Endodermal cell (in vitro differentiated cells): ENCODE data around the gene MOV10L1. TPM values are rescaled to one million over a fixed set of nuclear protein-coding genes. Genes with fewer than 3 reads are reported as not detected.

Source experiments
- DNase-seq: peaks from one replicate; pipeline ENCODE4 v3.0.0-alpha.2; 2017
- H3K27ac ChIP-seq: 2 replicates; pipeline ENCODE4 v1.5.1; 2013; ENCODE audit warnings: mild to moderate bottlenecking, low read depth, low read length, moderate library complexity
- H3K27me3 ChIP-seq: 2 replicates; pipeline ENCODE4 v1.6.1; 2013; ENCODE audit warnings: mild to moderate bottlenecking, low read length, moderate library complexity; ENCODE audit not compliant: insufficient read depth, control insufficient read depth, poor library complexity, severe bottlenecking
- H3K36me3 ChIP-seq: 2 replicates; pipeline ENCODE4 v1.7.0; 2013; ENCODE audit warnings: mild to moderate bottlenecking, low read length, moderate library complexity; ENCODE audit not compliant: control insufficient read depth, insufficient read depth
- H3K4me1 ChIP-seq: one replicate; pipeline ENCODE4 v1.7.0; 2013; ENCODE audit warnings: low read length; ENCODE audit not compliant: control insufficient read depth, insufficient read depth
- H3K4me3 ChIP-seq: 2 replicates; pipeline ENCODE4 v1.5.1; 2013; ENCODE audit warnings: mild to moderate bottlenecking, low read length, moderate library complexity
- H3K9ac ChIP-seq: 2 replicates; pipeline ENCODE4 v1.6.1; 2013; ENCODE audit warnings: mild to moderate bottlenecking, low read length, moderate library complexity; ENCODE audit not compliant: poor library complexity, severe bottlenecking; ENCODE audit errors: extremely low read depth
- H3K9me3 ChIP-seq: 2 replicates; pipeline ENCODE4 v1.6.1; 2013; ENCODE audit warnings: mild to moderate bottlenecking, low read length, moderate library complexity; ENCODE audit not compliant: control insufficient read depth
- H3K27ac Mint-ChIP-seq: 2 replicates; pipeline ENCODE4 v1.8.0; 2020; ENCODE audit warnings: mixed read lengths
- H3K27me3 Mint-ChIP-seq: 2 replicates; pipeline ENCODE4 v1.8.0; 2021; ENCODE audit warnings: mild to moderate bottlenecking, mixed read lengths; ENCODE audit not compliant: insufficient read depth
- H3K36me3 Mint-ChIP-seq: 2 replicates; pipeline ENCODE4 v1.8.0; 2020; ENCODE audit warnings: low read depth, mixed read lengths
- H3K4me1 Mint-ChIP-seq: 2 replicates; pipeline ENCODE4 v1.8.0; 2020; ENCODE audit warnings: mixed read lengths
- H3K4me3 Mint-ChIP-seq: 2 replicates; pipeline ENCODE4 v1.8.0; 2020; ENCODE audit warnings: mild to moderate bottlenecking, moderate library complexity, mixed read lengths
- H3K9me3 Mint-ChIP-seq: 2 replicates; pipeline ENCODE4 v1.8.0; 2020; ENCODE audit warnings: mild to moderate bottlenecking, mixed read lengths
- CTCF ChIP-seq: fragments of 200-600 bp; sonication (generic); conservative IDR thresholded peaks from 2 replicates; pipeline ENCODE4 v1.5.0; 2021; ENCODE audit warnings: antibody characterized with exemption, mild to moderate bottlenecking
- WGBS, 2 experiments: methylation state at CpG; one replicate each; pipeline versions ENCODE4 v1.1.5 to v1.1.7; 2013; ENCODE audit warnings: missing lambda C conversion rate in 2 of 2, mixed read lengths in 1 of 2; ENCODE audit not compliant: insufficient coverage in 1 of 2, insufficient read length in 1 of 2; 5-methylcytosine and 5-hydroxymethylcytosine counted together
- total RNA-seq, 2 donors: library from RNA; stranded (reverse); fragmentation: NEBNext Ultra II Directional in 1 of 2; extraction: Animal tissue kit (Norgen Biotek cat#: 25700) in 1 of 2; gene quantifications; 2 replicates in 1 of 2; 3 replicates in 1 of 2; pipeline ENCODE4 v1.2.1, GENCODE V29; 2021

Gene MOV10L1
- total RNA-seq, 2 donors from 2014 or later: 0.31 TPM; not detected in 1

GRCh38 chr22:50193621-50194020 is 103.8 kb downstream of the MOV10L1 start:
- TF ChIP-seq CTCF: no peak
- Histone ChIP-seq H3K4me3 (no peak overlapping the region), H3K4me1 (no peaks in the 10 kb centered on the region), H3K9ac (no peak overlapping the region), H3K9me3 (no peaks in the 10 kb centered on the region), H3K27ac (no peak overlapping the region), H3K36me3 (peaks cover 10% of the 10 kb centered on the region), H3K27me3 (no peaks in the 10 kb centered on the region)
- Mint-ChIP-seq H3K4me3 (no peak overlapping the region), H3K27ac (no peak overlapping the region), H3K27me3 (no peaks in the 10 kb centered on the region), H3K9me3 (no peaks in the 10 kb centered on the region), H3K4me1 (no peaks in the 10 kb centered on the region), H3K36me3 (peaks cover 5% of the 10 kb centered on the region)
- no peak for DNase-seq
- 95 to 100% methylated on average over 3 to 6 of the region's 8 CpGs for WGBS, 2 experiments

DNA sequence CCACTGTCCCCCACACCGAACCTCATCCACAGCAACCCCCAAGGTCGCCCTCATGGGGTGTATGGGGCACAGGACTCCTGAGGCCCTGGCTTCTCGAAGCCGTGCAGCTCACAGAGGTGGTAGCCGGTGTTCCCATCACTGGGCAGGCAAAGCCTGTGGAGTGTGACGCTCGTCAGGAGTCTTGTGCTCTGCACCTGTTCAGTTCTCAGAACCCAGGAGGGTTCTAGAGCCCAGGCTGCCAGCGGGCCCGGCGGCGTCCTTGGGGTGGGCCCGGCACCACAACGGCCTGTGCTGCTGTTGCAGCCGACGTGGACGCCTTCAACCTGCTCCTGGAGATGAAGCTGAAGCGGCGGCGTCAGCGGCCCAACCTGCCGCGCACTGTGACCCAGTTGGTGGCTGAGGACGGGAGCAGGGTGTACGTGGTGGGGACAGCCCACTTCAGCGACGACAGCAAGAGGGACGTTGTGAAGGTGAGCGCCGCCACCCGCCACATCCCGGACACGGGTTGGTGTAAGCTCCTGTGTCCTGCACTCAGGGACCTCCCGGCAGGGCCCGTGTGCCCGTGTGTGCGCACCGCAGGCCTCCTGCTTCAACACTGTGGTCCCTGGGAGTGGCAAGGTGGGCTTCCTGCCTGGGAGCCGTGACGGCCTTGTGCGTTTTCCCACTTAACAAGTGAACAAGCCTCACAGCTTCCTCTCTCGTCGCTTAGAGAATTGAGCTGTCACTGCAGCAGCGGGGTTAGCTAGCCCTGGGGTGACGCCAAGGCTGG is 104.4 kb downstream of the MOV10L1 start:
- Histone ChIP-seq H3K9me3 (no peaks in the 10 kb centered on the region), H3K27ac (no peak overlapping the region), H3K36me3 (peaks cover 9% of the 10 kb centered on the region), H3K4me1 (peaks cover under 1% of the 10 kb centered on the region), H3K9ac (no peak overlapping the region), H3K4me3 (no peak overlapping the region), H3K27me3 (no peaks in the 10 kb centered on the region)
- Mint-ChIP-seq H3K27me3 (no peaks in the 10 kb centered on the region), H3K36me3 (peaks cover 5% of the 10 kb centered on the region), H3K9me3 (no peaks in the 10 kb centered on the region), H3K4me3 (no peak overlapping the region), H3K4me1 (no peaks in the 10 kb centered on the region), H3K27ac (no peak overlapping the region)
- TF ChIP-seq CTCF: no peak
- no peak for DNase-seq
- 97% methylated on average over 34 to 44 of the region's 44 CpGs for WGBS, 2 experiments

DNA sequence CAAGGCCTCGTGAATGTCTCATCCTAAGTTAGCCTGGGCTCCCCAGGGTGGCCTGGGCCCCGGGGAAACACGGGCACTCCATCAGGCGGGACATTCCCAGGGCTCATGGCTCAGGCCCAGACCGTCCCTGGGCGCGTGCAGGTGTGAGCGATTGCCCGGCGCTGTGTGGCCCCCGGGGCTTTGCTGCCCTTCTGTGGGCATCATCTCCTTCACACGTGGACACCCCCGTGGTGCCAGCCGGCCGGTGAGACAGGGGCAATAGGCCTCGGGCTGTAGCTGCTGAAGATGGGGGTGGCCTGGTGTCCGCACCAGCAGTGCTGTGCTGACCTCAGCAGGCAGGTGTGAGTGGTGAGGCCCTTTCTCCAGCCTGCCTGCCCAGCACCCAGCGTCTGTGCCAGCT is 106.5 kb downstream of the MOV10L1 start:
- Mint-ChIP-seq H3K27me3 (no peaks in the 10 kb centered on the region), H3K4me3 (no peak overlapping the region), H3K9me3 (no peaks in the 10 kb centered on the region), H3K36me3 (peaks cover 7% of the 10 kb centered on the region), H3K27ac (no peak overlapping the region), H3K4me1 (peaks cover 4% of the 10 kb centered on the region)
- no peaks in the 10 kb centered on the region for H3K27me3 ChIP-seq
- H3K36me3 ChIP-seq: peaks cover 13% of the 10 kb centered on the region
- peaks cover 6% of the 10 kb centered on the region for H3K4me1 ChIP-seq
- WGBS, 2 experiments: 93 to 95% methylated on average over 4 to 18 of the region's 18 CpGs
- H3K9me3 ChIP-seq: no peaks in the 10 kb centered on the region
- H3K9ac ChIP-seq: no peak overlapping the region
- H3K4me3 ChIP-seq: no peak overlapping the region
- DNase-seq: no peak
- no peak for TF ChIP-seq CTCF
- H3K27ac ChIP-seq: no peak overlapping the region
